Activated CD4-positive, alpha-beta T cell treated with anti-CD3 and anti-CD28 coated beads for 24 hours (primary cell): Measurements from ENCODE around the gene CTBP2.
"Not testable (repeated sequence)": the region's sequence is repeated elsewhere in the genome, so short reads cannot be mapped to it uniquely, and the experiment has no call there.

ENCODE experiments used
- DNase-seq, 2 donors: peaks; one replicate each; pipeline ENCODE4 v3.0.0-alpha.2; 2020; ENCODE audit warnings: low read depth in 2 of 2

CTBP2 gene

GRCh38 chr10:125158601-125159485 is 1.5 kb downstream of the CTBP2 start:
- DNase-seq = no peak

- no peak for DNase-seq
Measured at GRCh38 chr10:125158275-125158600, 2.1 kb downstream of the CTBP2 start.

- no peak for DNase-seq
Measured at GRCh38 chr10:125157505-125157904, 2.9 kb downstream of the CTBP2 start.

GRCh38 chr10:125156739-125157480 is 3.5 kb downstream of the CTBP2 start:
- DNase-seq = no peak

- no peak for DNase-seq
Measured at GRCh38 chr10:125156196-125156595, 4.2 kb downstream of the CTBP2 start.

- no peak for DNase-seq
Measured at GRCh38 chr10:125155101-125155500, 5.3 kb downstream of the CTBP2 start.

- DNase-seq = no peak
Measured at GRCh38 chr10:125154529-125154928, 5.8 kb downstream of the CTBP2 start.

- DNase-seq = no peak
Measured at GRCh38 chr10:125153703-125154490, 6.5 kb downstream of the CTBP2 start.

GRCh38 chr10:125152450-125153368 is 7.7 kb downstream of the CTBP2 start:
- DNase-seq = no peak

GRCh38 chr10:125151553-125152449 is 8.6 kb downstream of the CTBP2 start:
- DNase-seq = no peak

- DNase-seq = no peak
Measured at GRCh38 chr10:125151170-125151552, 9.2 kb downstream of the CTBP2 start.

GRCh38 chr10:125150376-125151083 is 9.8 kb downstream of the CTBP2 start:
- not testable (repeated sequence) for DNase-seq

- no peak for DNase-seq
Measured at GRCh38 chr10:125149680-125150047, 10.7 kb downstream of the CTBP2 start.

- no peak for DNase-seq
Measured at GRCh38 chr10:125149036-125149679, 11.2 kb downstream of the CTBP2 start.

GRCh38 chr10:125148528-125148927 is 11.8 kb downstream of the CTBP2 start:
- no peak for DNase-seq

- DNase-seq = no peak
Measured at GRCh38 chr10:125147971-125148439, 12.4 kb downstream of the CTBP2 start.

GRCh38 chr10:125146791-125147579 is 13.4 kb downstream of the CTBP2 start:
- DNase-seq = no peak

GRCh38 chr10:125145636-125146035 is 14.7 kb downstream of the CTBP2 start:
- DNase-seq = no peak
